Endometrial microvascular endothelial cells (primary cell): ENCODE data around the gene HNF4A. TPM values are rescaled to one million over a fixed set of nuclear protein-coding genes. Genes with fewer than 3 reads are reported as not detected.

ENCODE experiments used
- in situ Hi-C: cut with HindIII; loops from 2 replicates; pipeline ENCODE4 v1.10.0; 2017; ENCODE audit warnings: low sequenced_read_pairs, low pct_unique_long_range_greater_than_20kb; ENCODE audit errors: inconsistent ontology term
- total RNA-seq: library from RNA; depleted of rRNA; stranded (reverse); fragments of >200 nt; gene quantifications from one replicate; pipeline ENCODE4 v1.2.3, GENCODE V29; 2015; ENCODE audit errors: inconsistent ontology term

HNF4A gene
- total RNA-seq, 1 donor from 2014 or later, result not detected

DNA sequence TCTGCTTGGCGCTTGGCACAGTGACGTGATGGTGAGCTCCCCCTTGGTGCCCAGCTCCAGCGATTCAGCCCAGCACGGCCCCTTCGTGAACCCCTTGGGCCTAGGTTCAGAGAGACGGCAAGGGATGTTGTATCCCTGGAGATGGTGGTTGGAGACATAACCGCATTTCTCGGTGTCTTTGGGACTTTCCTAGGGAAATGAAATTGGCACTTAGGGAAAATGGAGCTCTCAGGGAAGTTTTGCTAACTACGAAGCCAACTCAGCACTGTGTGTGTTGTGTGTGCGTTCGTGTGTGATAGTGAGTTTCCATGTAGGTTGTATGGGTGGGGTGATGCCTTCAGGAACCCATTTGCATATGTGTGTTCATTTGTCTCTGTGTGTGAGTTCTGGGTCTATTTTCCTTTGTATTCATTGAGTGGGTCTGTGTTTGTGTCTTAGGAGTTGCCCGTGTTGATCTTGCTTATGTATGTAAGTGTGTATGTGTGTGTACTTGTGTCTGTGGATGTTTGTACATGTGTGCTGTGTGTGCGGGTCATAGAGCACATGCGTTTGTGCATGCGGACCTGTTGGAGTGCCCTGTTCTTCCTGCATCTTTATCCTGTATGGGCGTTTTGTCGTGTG is 46.4 kb downstream of the HNF4A start:
- in situ Hi-C loops, result no loop called here

DNA sequence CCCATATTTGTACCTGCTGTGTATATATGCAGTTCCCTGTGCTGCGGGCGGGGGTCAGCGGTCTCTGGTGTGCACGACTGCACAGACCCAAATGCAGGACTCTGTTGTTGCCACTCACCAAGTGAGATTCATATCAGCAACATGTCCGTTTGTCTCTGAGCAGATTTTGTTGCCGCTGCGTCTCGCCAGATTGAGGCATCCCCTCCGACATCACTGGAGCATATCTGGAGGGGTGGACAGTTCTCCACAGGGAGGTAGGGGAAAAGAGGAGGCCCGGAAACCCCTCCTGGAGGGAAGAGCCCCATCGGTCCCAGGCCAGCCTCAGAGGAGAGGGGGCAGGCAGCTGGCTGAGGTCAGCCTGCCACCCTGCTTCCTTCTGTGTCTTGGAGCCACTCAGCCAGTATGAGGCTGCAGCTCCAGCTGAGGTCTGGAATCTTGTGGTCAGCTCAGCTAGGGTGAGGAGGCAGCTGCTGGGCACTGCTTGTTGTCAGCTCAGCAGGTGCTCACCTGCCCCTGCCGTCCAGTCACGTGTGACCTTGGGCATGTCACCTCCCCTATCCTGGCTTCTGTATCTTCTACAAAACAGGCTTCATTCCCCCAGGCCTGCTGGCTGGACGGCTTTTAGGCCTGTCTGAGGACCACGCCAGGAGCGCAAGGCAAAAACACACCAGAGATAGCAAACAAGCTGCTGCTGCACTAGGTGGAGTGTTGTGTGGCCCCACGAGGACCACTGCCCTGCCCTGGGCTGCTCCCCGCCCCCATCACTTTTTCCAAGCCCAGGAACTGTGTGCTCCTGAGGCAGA is 47.1 kb downstream of the HNF4A start:
- in situ Hi-C loops, result no loop called here

- in situ Hi-C loops, result no loop called here
Observed at GRCh38 chr20:44403194-44404112, 48.0 kb downstream of the HNF4A start.

DNA sequence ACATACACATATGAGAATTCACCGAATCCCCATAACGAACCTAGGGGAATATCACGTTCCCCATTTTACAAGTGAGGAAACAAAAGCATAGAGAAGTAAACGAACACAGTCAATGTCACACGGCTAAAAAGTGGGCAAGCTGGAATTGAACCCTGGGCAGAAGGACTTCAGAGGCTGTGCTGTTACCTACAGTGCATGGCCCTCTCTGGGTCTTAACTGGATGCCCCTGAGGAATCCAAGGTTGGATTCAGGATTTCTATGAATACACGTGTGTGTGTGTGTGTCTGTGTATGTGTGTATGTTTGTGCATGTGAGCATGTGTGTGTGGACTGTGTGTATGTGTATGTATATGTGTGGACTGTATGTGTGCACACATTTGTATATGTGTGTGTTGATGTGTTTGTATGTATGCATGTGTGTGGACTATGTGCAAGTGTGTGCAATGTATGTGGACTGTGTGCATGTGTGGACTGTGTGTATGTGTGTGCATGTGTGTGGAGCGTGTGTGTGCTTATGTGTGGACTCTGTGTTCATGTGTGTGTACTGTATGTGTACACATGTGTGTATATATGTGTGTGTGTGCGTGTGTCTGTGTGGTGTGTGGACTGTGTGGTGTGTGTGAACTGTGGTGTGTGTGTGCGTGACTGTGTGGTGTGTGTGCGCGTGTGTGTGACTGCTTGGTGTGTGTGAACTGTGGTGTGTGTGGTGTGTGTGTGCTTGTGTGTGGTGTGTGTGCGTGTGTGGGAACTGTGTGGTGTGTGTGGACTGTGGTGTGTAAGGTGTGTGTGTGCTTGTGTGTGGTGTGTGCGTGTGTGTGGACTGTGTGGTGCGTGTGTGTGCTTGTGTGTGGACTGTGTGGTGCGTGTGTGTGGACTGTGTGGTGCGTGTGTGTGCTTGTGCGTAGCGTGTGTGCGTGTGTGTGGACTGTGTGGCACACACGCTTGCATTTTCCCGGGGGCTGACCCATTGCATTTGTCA is 49.0 kb downstream of the HNF4A start:
- in situ Hi-C loops, result no loop called here

GRCh38 chr20:44405257-44405656 is 49.8 kb downstream of the HNF4A start:
- in situ Hi-C loops, result no loop called here

DNA sequence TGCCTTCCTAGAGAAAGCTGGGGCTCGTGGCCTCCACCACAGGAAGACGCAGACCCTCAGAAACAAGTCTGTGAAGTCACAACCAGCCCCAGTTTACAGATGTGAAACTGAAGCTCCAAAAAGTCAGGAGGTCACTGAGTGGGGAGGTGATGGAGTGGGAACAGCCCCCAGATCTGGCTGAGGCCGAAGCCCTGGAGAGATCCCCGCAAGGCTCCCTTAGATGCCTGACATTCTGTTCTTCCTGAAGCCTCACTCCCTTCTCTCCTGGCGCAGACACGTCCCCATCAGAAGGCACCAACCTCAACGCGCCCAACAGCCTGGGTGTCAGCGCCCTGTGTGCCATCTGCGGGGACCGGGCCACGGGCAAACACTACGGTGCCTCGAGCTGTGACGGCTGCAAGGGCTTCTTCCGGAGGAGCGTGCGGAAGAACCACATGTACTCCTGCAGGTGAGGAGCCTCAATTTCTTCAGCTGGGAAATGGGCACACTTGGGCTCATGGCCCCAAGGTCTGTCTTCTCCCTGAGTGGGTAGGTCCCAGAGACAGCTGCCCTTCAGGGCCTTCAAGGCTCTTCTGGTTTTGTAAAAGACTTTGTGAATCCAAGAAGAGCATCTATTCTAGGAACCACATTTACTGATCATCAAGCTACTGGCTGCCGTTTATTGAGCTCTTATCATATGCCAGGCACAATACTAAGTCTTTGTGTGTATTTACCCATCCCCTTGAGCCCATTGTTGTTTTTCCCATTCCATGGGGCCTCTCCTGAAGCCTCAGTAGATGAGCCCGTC is 50.5 kb downstream of the HNF4A start:
- in situ Hi-C loops, result no loop called here

DNA sequence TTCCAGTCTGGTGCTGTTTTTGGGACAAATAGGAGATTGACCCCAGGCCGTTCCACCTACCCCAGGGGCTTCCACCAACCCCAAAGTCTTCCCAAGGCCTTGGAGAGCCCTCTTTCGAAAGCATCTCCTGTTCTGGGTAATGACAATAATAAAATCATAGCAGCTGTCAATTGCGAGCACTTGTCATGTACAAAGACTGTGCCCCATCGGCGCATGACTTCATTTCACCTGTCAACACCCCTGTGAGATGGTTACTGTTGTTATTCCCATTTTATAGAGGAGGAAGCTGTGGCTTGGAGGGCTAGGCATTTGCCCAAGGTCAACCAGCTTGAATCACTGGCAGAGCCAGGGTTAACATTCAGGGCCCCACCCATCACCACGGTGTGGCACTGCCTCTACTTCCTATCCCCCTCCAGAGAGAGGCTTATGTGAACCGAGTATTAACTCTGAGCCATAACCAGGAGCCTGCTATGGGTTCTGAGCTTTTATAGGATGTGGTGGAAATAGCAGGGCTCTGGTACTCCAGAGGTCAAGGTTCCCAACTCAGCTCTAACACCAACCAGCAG is 51.2 kb downstream of the HNF4A start:
- in situ Hi-C loops, result no loop called here

DNA sequence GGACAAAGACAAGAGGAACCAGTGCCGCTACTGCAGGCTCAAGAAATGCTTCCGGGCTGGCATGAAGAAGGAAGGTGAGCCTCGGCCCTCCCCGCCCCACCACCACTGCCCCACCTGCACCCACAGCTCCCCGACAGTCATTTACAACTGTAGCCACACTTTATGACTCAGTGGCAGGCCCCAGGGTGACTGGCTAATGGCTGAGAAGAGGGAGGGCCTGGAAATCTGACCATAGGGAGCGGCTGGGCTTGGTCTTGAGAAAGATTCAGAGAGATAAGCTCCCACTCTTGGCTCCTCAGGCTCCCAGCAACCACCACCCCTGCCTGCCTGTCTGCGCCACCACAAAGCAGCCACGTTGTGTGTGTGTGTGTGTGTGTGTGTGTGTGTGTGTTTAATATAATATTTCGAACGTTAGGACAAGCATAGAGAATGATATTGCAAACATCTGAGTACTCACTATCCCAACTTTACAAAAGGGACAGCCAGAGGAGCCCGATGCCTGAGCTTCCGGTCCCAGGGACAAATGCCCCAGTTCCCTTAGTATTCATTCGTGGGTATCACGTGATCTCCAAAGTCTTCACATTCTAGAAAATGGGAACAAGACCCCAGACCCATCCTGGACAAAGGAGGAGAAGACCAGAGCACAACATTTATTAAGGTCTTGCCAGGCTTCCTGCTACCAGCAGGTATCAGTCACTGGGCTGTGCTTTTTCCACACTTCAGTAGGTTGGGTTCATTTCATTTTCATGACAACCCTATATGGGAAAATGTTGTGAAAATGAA is 52.1 kb downstream of the HNF4A start:
- in situ Hi-C loops, result no loop called here

- in situ Hi-C loops, result no loop called here
Observed at GRCh38 chr20:44409132-44409600, 53.7 kb downstream of the HNF4A start.

- in situ Hi-C loops, result no loop called here
Observed at GRCh38 chr20:44410583-44411019, 55.1 kb downstream of the HNF4A start.

- in situ Hi-C loops, result no loop called here
Observed at GRCh38 chr20:44411020-44411756, 55.7 kb downstream of the HNF4A start.

DNA sequence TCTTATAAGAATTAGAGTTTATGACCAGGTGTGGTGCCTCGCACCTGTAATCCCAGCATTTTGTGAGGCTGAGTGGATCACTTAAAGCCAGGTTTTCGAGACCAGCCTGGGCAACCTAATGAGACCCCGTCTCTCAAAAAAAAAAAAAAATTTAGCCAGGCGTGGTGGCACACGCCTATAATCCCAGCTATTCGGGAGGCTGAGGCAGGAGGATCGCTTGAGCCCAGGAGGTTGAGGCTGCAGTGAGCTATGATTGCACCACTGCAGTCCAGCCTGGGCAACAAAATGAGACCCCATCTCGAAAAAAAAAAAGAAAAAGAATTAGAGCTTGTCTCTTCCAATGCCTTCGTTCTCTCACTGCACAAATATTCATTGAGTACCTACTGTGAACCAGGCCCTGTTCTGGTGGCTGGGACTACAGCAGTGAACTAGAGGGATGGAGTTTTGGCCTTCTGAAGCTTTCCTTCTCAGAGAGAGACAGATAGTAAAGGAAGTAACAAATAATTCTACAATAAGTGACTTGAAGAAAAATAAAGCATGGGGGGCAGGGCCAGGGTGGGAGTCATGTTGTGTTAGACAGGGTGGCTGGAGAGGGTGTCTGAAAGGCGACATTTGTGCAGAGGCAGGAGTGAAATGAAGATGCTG is 56.4 kb downstream of the HNF4A start:
- in situ Hi-C loops, result no loop called here

DNA sequence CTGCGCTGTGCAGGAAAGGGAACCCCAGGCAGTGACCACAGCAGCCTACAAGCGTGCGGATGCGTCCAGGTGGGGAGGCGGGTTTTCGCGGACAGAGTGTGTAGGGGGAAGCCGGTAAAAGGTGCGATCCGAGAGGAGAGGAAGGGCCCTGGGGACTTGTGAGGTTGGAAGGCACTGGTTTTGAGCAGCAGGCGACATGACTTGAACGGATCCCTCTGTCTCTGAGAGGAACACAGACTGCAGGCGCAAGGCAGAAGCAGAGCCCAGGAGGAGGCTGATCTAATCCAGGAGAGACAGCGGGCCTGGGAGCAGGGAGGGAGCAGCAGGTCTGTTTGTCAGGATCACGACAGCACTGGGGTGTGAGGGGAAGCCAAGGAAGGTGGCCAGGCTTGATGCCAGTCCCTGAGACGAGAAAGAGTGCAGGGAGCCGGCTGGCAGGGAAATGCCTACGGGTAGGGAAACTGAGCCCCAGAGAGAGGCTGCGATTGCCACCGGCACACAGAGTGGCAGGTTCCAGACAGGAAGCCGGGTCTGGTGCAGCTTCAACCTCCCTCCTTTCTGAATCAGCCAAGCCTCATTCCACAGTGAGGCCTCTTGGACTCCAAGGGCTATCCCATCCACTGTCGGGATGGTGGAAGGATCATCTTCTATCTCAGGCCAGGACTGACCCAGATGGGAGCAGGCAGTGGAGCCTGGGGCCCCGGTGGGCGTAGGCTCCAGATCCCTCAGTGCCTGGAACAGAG is 57.1 kb downstream of the HNF4A start:
- in situ Hi-C loops, result no loop called here

DNA sequence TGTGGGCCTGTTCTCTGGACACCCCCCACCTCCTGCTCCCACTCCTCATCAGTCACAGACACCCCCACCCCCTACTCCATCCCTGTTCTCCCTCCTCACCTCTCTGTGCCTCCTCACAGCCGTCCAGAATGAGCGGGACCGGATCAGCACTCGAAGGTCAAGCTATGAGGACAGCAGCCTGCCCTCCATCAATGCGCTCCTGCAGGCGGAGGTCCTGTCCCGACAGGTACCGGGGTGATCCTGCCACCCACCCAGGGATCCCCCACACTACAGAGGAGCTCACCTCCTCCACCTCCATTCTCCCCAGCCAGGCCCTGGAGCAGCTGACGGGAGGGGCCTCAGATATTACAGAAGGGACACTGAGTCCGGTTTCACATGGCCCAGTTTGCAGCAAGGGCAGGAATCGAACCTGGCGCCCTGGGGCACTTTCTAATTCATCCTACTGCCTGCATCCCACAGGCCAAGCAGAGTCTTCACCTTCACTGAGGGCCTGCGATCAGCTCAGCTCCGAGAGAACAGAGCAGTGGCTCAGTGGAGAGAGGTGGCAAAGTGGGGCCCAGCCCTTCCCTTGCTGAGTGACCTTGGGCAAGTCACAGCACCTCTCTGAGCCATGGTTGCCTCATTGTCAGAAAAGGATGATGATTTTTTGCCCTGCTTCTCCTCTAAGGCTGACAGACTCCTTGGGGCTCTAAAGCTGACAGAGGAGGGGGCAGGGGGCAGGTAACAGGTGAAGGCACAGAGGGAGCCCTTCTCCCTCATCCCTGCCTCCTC is 58.3 kb downstream of the HNF4A start:
- in situ Hi-C loops, result no loop called here
